HG02610 (cell line): ENCODE measurements around the gene FAM53B.
A peak's percentile ranks its signal among the peaks of the same experiment; 100 is the strongest.

Experiments used
- ATAC-seq: cut with Tn5 transposase; IDR thresholded peaks from one replicate; pipeline ENCODE4 v1.9.1; 2021; ENCODE audit warnings: mild to moderate bottlenecking, moderate library complexity; ENCODE audit not compliant: unreplicated experiment

Gene FAM53B

GRCh38 chr10:124637091-124637700 is 107.0 kb downstream of the FAM53B start:
- ATAC-seq, result no peak

GRCh38 chr10:124636271-124636995 is 107.7 kb downstream of the FAM53B start:
- no peak for ATAC-seq

DNA sequence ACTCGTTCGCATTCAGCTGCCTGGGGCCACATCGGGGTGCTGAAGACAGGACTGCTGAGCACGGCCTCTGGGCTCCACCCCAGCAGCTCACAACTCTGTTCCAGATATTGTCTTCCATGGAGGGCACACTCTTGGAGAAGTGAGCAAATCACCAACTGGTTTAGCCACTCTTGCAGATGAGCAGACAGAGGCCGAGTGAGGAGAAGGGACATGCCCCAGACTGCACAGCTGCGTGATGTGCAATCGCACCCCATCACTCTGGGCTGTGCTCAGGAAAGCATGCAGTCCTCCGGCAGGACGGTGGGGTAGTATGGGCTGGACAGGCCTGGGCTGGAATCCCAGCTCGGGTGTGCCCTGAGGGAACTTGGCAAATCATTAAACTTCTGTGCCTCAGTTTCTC is 111.6 kb downstream of the FAM53B start:
- ATAC-seq, result no peak

DNA sequence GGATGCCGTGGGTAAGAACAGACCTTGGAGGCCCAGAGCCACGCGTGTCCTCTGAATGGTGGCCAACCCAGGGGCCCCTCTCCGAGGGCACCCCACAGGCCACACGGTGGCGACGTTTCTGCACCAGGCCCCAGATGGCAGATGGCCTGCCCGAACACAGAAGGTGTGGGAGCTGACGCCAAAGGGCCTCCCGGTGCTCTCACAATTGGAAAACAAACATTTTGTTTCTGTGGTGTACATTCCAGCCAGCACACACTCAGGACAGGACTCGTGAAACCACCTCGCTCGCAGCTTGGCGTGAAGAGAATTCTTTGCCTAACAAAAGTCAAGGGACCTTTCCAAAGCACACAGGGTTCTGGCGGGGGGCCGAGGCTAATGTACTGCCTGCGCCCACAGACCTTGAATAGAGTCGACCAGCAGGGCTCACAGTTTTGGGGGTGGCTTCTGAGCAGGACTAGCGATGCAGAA is 112.1 kb downstream of the FAM53B start:
- ATAC-seq, result no peak

DNA sequence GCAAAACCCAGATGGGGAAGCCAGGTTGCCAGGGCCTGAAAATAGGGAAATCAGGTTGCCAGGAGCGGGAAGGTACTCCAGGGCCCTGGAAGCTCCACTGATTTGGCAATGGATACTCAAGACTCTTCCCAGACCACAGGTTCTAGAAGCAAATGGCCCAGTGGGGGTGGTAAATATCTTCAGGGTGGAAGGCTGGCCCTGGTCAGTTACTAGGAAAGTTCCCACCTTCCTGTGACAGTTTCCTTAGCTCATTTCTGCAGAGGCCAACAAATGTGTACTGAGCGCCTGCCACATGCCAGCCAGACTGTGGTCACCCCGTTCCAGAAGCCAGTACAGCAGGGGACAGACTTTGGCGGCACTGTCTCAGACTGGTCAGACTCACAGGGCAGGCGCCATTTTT is 113.6 kb downstream of the FAM53B start:
- ATAC-seq, result no peak

- ATAC-seq, result no peak
Observed at GRCh38 chr10:124629842-124630241, 114.3 kb downstream of the FAM53B start.

- ATAC-seq, result no peak
Observed at GRCh38 chr10:124629415-124629814, 114.8 kb downstream of the FAM53B start.

DNA sequence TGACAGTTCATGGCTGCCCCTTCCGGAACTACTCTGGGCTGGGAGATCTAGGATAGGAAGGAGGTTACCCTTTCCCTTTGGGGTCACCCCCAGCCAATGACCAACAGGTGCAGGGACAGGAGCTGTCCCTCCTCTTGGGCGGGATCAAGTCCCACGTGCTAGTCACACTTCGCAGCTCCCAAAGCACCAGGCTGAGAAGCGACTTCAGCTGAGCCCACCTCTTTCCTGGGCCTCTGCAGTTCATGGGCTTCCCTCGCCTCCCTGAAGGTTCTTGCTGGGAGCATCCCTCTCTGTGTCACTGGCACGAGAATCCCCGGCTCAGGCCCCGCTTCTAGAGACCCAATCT is 115.5 kb downstream of the FAM53B start:
- no peak for ATAC-seq

GRCh38 chr10:124627866-124628675 is 116.1 kb downstream of the FAM53B start:
- no peak for ATAC-seq

DNA sequence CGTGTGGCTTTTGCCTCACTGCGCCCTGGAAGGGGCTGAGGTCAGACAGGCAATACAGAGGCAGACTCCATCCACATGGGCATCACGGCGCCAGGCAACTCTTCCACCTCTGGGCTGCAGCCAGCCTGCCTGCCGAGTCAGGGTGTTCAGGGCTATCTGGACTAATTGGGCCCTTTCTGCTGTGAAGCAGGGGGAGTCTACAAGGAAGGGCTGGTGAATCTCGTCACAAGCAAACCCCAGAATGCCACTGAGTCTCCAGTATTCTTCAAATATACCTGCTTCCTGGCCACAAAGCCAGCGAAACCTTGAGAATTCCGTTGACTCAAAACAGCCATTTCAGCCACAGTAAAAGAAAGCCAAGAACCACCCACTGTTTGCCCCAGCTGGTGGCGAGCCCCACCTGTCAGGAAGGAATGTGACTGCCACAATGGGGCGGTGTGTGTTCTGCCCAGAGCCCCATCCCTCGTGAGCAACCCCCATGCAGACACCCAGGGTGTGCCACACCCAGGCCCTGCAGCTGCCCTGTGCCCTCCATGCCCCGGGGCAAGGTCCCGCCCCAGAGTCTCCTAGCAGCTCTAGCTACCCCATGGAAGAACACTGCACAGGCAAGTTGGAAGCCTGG is 117.3 kb downstream of the FAM53B start:
- ATAC-seq, result peak; percentile 47

DNA sequence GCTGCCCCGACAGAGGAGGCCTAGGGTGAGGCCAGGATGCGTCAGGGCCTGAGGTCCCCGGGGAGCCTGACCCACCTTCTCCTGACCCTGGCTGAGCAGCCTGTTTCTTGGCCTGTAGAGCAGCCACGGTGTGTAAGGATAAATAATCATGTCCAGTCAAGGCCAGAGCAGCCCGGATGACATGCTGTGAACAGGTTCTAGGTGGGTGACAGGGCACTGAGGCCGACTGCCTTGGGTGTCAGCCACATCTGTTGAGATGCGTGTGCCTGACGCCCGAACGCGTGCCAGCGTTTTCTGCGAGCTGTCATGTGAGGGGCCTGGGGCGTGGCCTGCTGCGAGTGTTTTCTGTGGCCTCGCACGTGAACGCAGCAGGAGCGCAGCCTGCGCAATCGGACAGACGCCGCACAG is 118.3 kb downstream of the FAM53B start:
- no peak for ATAC-seq

- no peak for ATAC-seq
Observed at GRCh38 chr10:124624895-124625294, 119.3 kb downstream of the FAM53B start.

- no peak for ATAC-seq
Observed at GRCh38 chr10:124624466-124624865, 119.7 kb downstream of the FAM53B start.

DNA sequence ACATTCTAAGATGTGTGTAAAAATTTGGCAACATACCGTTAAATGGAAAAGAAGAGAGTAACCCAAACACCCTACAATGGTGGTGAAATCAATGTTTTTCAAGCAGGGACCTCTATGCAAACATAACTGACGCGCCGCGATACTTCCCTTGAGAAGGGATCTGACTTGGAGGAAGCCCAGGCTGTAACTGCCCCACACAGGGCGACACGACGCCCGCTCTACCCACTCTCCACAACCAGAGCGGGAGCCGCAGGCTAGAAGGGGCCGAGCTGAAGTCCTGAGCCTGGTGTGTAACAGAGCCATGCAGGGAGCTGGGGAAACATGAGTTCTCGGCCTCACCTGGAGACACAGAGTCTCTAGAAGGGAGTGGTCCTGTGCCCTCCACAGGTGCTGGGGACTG is 120.2 kb downstream of the FAM53B start:
- no peak for ATAC-seq

- ATAC-seq, result no peak
Observed at GRCh38 chr10:124622866-124623536, 121.2 kb downstream of the FAM53B start.

DNA sequence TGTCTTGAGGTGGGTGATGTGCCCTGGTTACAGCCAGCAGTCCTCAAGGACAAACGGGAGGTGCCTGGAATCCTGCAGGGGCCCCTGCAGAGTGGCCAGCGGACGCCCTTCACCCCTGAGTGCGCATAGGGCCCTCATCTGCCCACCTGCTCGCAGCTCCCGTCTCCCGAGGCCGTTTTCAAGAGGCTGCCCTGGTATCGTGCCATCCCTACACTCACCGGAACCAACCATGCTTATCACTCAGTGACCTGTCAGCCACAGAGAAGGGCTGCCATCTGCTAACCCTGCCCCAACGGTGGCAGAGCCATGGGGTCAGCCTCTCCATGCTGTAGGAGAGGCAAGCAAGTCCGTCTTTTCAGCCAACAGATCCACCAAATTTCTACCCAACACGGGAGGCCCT is 122.0 kb downstream of the FAM53B start:
- ATAC-seq, result no peak

DNA sequence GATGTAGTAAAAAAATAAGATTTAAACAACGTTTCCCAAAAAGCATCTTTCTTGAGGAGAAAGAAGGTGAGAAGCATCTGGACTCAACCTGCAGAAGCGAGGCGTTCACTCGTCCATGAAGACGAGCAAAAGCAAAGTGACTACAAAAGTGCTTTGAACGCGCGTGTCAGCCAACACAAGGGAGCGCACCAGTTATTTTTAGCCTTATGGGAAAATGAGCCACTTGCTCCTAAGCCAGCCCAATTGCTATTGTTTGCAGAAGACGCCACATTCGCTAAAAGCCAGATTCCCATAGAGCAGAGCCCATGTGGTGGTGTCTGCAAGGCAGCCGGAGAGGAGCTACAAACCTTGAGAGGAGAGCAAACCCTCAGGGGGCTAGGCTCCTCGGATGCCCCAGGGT is 122.5 kb downstream of the FAM53B start:
- ATAC-seq, result no peak

GRCh38 chr10:124619802-124620490 is 124.2 kb downstream of the FAM53B start:
- no peak for ATAC-seq

- ATAC-seq, result no peak
Observed at GRCh38 chr10:124619195-124619594, 125.0 kb downstream of the FAM53B start.

DNA sequence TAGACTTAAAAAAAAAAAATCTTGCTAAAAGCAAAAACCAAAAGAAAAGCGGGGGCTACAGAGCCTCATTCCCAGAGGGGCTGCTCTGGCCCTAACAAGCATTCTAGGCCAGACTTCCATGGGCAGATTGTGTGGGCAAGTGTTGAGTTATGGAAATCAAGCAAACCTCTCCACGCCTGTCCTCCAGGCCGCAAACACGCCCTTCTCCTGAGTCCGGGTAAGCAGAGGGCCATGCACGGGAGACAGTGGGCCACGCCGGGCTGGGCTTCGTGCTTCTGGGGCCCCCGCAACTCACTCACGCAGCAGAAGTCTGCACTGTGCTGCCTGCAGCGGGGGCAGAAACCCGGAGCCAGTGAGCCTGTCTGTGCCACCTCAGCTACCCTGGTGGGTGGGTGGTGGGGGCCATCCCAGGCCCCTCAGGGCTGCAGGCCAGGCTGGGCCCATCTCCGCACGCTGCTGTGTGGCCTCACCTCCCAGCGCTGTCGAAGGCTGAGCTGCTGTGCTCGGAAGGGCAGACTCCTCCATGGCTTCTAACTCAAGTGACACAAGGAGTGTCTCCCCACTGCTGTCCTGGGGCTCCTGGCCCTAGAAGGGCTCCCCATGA is 125.6 kb downstream of the FAM53B start:
- no peak for ATAC-seq
